OCI-LY1 (cell line): ENCODE data around the gene RNU5B-1.

ENCODE experiments used
- H2AFZ ChIP-seq: fragments of 200-600 bp; sonication (generic), shearing (Covaris generic); 2 replicates; pipeline ENCODE4 v1.6.0; 2014; ENCODE audit warnings: antibody characterized with exemption, mild to moderate bottlenecking, low read length
- H3F3A ChIP-seq: fragments of 200-600 bp; sonication (generic), shearing (Covaris generic); 2 replicates; pipeline ENCODE4 v1.6.0; 2014; ENCODE audit warnings: mild to moderate bottlenecking, antibody characterized with exemption, low read length, moderate library complexity; ENCODE audit not compliant: insufficient read depth
- H3K27ac ChIP-seq: fragments of 200-600 bp; sonication (generic); 2 replicates; pipeline ENCODE4 v1.5.1; 2014; ENCODE audit warnings: low read length, mixed run types, mild to moderate bottlenecking, low read depth; ENCODE audit not compliant: poor library complexity, severe bottlenecking
- H3K27me3 ChIP-seq: fragments of 200-600 bp; sonication (generic); 2 replicates; pipeline ENCODE4 v1.6.0; 2014; ENCODE audit warnings: antibody characterized with exemption, mild to moderate bottlenecking, low read length, moderate library complexity; ENCODE audit not compliant: insufficient read depth
- H3K36me3 ChIP-seq: fragments of 200-600 bp; sonication (generic); 2 replicates; pipeline ENCODE4 v1.6.1; 2014; ENCODE audit warnings: mild to moderate bottlenecking, antibody characterized with exemption, low read length, moderate library complexity, mixed read lengths; ENCODE audit not compliant: insufficient read depth
- H3K4me1 ChIP-seq: fragments of 200-600 bp; sonication (generic); 2 replicates; pipeline ENCODE4 v1.5.1; 2014; ENCODE audit warnings: mild to moderate bottlenecking, low read length, moderate library complexity; ENCODE audit not compliant: insufficient read depth, severe bottlenecking
- H3K4me2 ChIP-seq: fragments of 200-600 bp; sonication (generic), shearing (Covaris generic); 2 replicates; pipeline ENCODE4 v1.6.1; 2014; ENCODE audit warnings: low read length
- H3K4me3 ChIP-seq: fragments of 200-600 bp; sonication (generic); 2 replicates; pipeline ENCODE4 v1.5.1; 2014; ENCODE audit warnings: low read length, low read depth, mild to moderate bottlenecking, mixed read lengths; ENCODE audit not compliant: poor library complexity, severe bottlenecking
- H3K79me2 ChIP-seq: fragments of 200-600 bp; shearing (Covaris generic); 2 replicates; pipeline ENCODE4 v1.6.1; 2016; ENCODE audit warnings: mixed run types, low read length, mixed read lengths; ENCODE audit not compliant: insufficient read depth
- H3K9ac ChIP-seq: fragments of 200-600 bp; sonication (generic), shearing (Covaris generic); 2 replicates; pipeline ENCODE4 v1.6.1; 2014; ENCODE audit warnings: mild to moderate bottlenecking, low read length, mixed read lengths
- H3K9me2 ChIP-seq: fragments of 200-600 bp; sonication (generic), shearing (Covaris generic); 2 replicates; pipeline ENCODE4 v1.6.1; 2014; ENCODE audit warnings: low read depth, mild to moderate bottlenecking, low read length, mixed read lengths
- H3K9me3 ChIP-seq: fragments of 200-600 bp; shearing (Covaris generic); 2 replicates; pipeline ENCODE4 v1.6.1; 2014; ENCODE audit warnings: low read length, mixed read lengths
- H4K20me1 ChIP-seq: fragments of 200-600 bp; sonication (generic), shearing (Covaris generic); 2 replicates; pipeline ENCODE4 v1.6.0; 2016; ENCODE audit warnings: mild to moderate bottlenecking, low read length; ENCODE audit not compliant: insufficient read depth
- EZH2 ChIP-seq: fragments of 200-600 bp; sonication (generic), shearing (Covaris generic); IDR thresholded peaks from 2 replicates; pipeline ENCODE4 v1.8.0; 2017; ENCODE audit warnings: borderline replicate concordance, mixed run types, mild to moderate bottlenecking, antibody characterized with exemption, low read length, moderate library complexity, mixed read lengths
- TF ChIP-seq, protein P1 (sequence below): fragments of 200-600 bp; sonication (generic), shearing (Covaris generic); IDR thresholded peaks from 2 replicates; pipeline ENCODE4 v1.5.1; 2017; ENCODE audit warnings: mild to moderate bottlenecking, antibody characterized with exemption, low read length, moderate library complexity, mixed read lengths

The RNU5B-1 gene

DNA sequence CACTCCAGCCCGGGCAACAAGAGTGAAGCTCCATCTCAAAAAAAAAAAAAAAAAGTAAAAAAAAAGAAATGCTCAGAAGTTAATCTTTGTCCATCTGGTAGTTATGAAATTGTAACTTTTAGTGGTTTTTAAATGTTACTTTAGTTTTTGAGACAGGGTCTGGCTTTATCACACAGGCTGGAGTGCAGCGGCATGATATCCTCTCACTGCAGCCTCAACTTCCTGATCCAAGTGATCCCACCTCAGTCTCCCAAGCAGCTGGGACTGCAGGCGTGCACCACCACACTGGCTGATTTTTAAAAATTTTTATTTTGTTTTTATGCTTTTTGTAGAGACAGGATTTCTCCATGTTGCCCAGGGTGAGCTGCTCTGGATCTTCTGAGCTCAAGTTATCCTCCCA is 1.3 kb downstream of the RNU5B-1 start:
- Histone ChIP-seq H3K9ac (no peak overlapping the region), H3K4me1 (peaks cover 19% of the 10 kb centered on the region), H3K4me2 (no peak overlapping the region), H3K36me3 (no peaks in the 10 kb centered on the region), H3K27ac (no peak overlapping the region), H2AFZ (no peak overlapping the region), H4K20me1 (no peaks in the 10 kb centered on the region), H3K27me3 (no peaks in the 10 kb centered on the region), H3K79me2 (no peaks in the 10 kb centered on the region), H3K9me2 (no peaks in the 10 kb centered on the region), H3K4me3 (no peak overlapping the region), H3K9me3 (no peaks in the 10 kb centered on the region), H3F3A (peaks cover 6% of the 10 kb centered on the region)
- TF ChIP-seq, protein P1, sequence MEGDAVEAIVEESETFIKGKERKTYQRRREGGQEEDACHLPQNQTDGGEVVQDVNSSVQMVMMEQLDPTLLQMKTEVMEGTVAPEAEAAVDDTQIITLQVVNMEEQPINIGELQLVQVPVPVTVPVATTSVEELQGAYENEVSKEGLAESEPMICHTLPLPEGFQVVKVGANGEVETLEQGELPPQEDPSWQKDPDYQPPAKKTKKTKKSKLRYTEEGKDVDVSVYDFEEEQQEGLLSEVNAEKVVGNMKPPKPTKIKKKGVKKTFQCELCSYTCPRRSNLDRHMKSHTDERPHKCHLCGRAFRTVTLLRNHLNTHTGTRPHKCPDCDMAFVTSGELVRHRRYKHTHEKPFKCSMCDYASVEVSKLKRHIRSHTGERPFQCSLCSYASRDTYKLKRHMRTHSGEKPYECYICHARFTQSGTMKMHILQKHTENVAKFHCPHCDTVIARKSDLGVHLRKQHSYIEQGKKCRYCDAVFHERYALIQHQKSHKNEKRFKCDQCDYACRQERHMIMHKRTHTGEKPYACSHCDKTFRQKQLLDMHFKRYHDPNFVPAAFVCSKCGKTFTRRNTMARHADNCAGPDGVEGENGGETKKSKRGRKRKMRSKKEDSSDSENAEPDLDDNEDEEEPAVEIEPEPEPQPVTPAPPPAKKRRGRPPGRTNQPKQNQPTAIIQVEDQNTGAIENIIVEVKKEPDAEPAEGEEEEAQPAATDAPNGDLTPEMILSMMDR, result no peak
- TF ChIP-seq EZH2, result no peak

DNA sequence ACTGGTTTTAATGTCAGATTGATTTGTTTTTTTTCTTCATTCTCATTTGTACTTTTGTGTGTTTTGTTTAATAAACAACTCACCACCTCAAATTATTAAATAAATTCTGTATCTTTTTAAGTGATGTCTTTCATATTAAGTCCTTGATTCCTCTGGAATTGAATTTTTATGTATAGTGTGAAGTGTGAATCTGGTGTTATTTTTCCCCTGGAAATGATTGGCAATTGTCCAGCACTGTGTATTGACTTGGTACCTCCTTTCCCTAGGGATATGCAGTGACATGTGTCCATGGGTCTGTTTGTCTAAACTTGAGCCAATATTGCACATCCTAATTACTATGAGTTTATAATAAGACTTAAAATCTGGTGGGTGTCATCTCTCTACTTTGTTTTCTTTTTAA is 2.1 kb downstream of the RNU5B-1 start:
- H4K20me1 ChIP-seq, result no peaks in the 10 kb centered on the region
- no peak for TF ChIP-seq EZH2
- TF ChIP-seq, protein P1, result no peak
- H3K4me2 ChIP-seq, result no peak overlapping the region

DNA sequence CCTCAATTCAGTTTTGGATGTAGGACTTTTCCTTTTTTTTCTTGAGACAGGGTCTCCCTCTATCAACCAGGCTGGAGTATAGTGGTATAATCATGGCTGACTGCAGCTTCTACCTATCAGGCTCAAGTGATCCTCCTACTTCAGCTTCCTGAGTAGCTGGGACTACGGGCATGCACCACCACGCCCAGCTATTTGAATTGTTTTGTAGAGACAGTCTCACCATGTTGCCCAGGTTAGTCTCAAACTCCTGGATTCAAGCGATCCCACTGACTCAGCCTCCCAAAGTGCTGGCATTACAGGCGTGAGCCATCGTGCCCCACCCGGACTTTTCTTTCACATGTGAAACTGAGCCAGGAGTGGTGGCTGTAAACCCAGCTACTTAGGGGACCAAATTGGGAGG is 3.5 kb downstream of the RNU5B-1 start:
- TF ChIP-seq, protein P1, result no peak
- TF ChIP-seq EZH2, result no peak
- H3K4me2 ChIP-seq, result no peak overlapping the region

More for the DNA sequence above, 2.1 kb downstream of the RNU5B-1 start:
- H3K27ac ChIP-seq, result no peak overlapping the region
- no peaks in the 10 kb centered on the region for H3K9me3 ChIP-seq
- H3K9ac ChIP-seq, result no peak overlapping the region
- H3K4me3 ChIP-seq, result no peak overlapping the region
- peaks cover 6% of the 10 kb centered on the region for H3F3A ChIP-seq
- H2AFZ ChIP-seq, result no peak overlapping the region
- no peaks in the 10 kb centered on the region for H3K79me2 ChIP-seq
- H3K4me1 ChIP-seq, result peaks cover 19% of the 10 kb centered on the region
- no peaks in the 10 kb centered on the region for H3K36me3 ChIP-seq
- no peaks in the 10 kb centered on the region for H3K27me3 ChIP-seq
- H3K9me2 ChIP-seq, result no peaks in the 10 kb centered on the region

More for the DNA sequence above, 3.5 kb downstream of the RNU5B-1 start:
- no peak overlapping the region for H3K4me3 ChIP-seq
- no peaks in the 10 kb centered on the region for H3K27me3 ChIP-seq
- no peak overlapping the region for H2AFZ ChIP-seq
- peaks cover 19% of the 10 kb centered on the region for H3K4me1 ChIP-seq
- H3K9me3 ChIP-seq, result no peaks in the 10 kb centered on the region
- H3K79me2 ChIP-seq, result no peaks in the 10 kb centered on the region
- no peak overlapping the region for H3K9ac ChIP-seq
- no peaks in the 10 kb centered on the region for H3K9me2 ChIP-seq
- peaks cover 6% of the 10 kb centered on the region for H3F3A ChIP-seq
- no peaks in the 10 kb centered on the region for H4K20me1 ChIP-seq
- H3K27ac ChIP-seq, result no peak overlapping the region
- no peaks in the 10 kb centered on the region for H3K36me3 ChIP-seq
